Mesenchymal stem cell (in vitro differentiated cells and primary cell): ENCODE results near the gene LPCAT1.

ENCODE experiments used
- DNase-seq: peaks from one replicate; pipeline ENCODE4 v3.0.0-alpha.2; 2013
- H2AFZ ChIP-seq: one replicate; pipeline ENCODE4 v1.6.1; 2013; ENCODE audit warnings: low read depth, mild to moderate bottlenecking, control low read depth, inconsistent platforms, low read length, moderate library complexity
- H2AK5ac ChIP-seq: 2 replicates; pipeline ENCODE4 v1.6.1; 2013; ENCODE audit warnings: low read length, moderate library complexity, mild to moderate bottlenecking, inconsistent platforms; ENCODE audit not compliant: severe bottlenecking
- H2BK120ac ChIP-seq: one replicate; pipeline ENCODE4 v1.6.1; 2013; ENCODE audit warnings: low read depth, mild to moderate bottlenecking, inconsistent platforms, low read length, moderate library complexity
- H2BK12ac ChIP-seq, 2 experiments: one replicate each; pipeline ENCODE4 v1.6.1; 2013; ENCODE audit warnings: inconsistent platforms in 2 of 2, low read length in 2 of 2, mild to moderate bottlenecking in 2 of 2, moderate library complexity in 2 of 2, control low read depth in 1 of 2
- H2BK15ac ChIP-seq: one replicate; pipeline ENCODE4 v1.6.1; 2013; ENCODE audit warnings: mild to moderate bottlenecking, low read depth, inconsistent platforms; ENCODE audit not compliant: poor library complexity, severe bottlenecking
- H2BK5ac ChIP-seq: 2 replicates; pipeline ENCODE4 v1.6.1; 2013; ENCODE audit warnings: low read depth, mild to moderate bottlenecking, low read length, control low read depth, inconsistent platforms; ENCODE audit not compliant: poor library complexity, severe bottlenecking
- H3K14ac ChIP-seq, 2 experiments: one replicate each; pipeline ENCODE4 v1.6.1; 2013; ENCODE audit warnings: inconsistent platforms in 2 of 2, low read length in 2 of 2, control low read depth in 1 of 2, mild to moderate bottlenecking in 1 of 2, moderate library complexity in 1 of 2
- H3K18ac ChIP-seq, 2 experiments: one replicate each; pipeline ENCODE4 v1.6.1; 2013; ENCODE audit warnings: inconsistent platforms in 2 of 2, low read length in 2 of 2, control low read depth in 1 of 2, low read depth in 1 of 2, mild to moderate bottlenecking in 1 of 2
- H3K23ac ChIP-seq, 2 experiments: one replicate each; pipeline ENCODE4 v1.6.1; 2013; ENCODE audit warnings: inconsistent platforms in 2 of 2, low read length in 2 of 2, mild to moderate bottlenecking in 2 of 2, moderate library complexity in 2 of 2, control low read depth in 1 of 2
- H3K27ac ChIP-seq: 2 replicates; pipeline ENCODE4 v1.5.1; 2013; ENCODE audit warnings: mild to moderate bottlenecking, moderate library complexity, low read length, control low read depth, inconsistent platforms; ENCODE audit not compliant: poor library complexity, severe bottlenecking
- H3K27me3 ChIP-seq, 2 experiments: 2 replicates each; pipeline versions ENCODE4 v1.6.1 to v1.7.0; 2013; ENCODE audit warnings: low read length in 2 of 2, mild to moderate bottlenecking in 2 of 2, moderate library complexity in 2 of 2, control low read depth in 1 of 2, inconsistent platforms in 1 of 2; ENCODE audit not compliant: control insufficient read depth in 1 of 2, insufficient read depth in 1 of 2
- H3K36me3 ChIP-seq, 2 experiments: 2 replicates each; pipeline versions ENCODE4 v1.6.1 to v1.7.0; 2013; ENCODE audit warnings: low read length in 2 of 2, control low read depth in 1 of 2, inconsistent platforms in 1 of 2, low read depth in 1 of 2, mild to moderate bottlenecking in 1 of 2; ENCODE audit not compliant: insufficient read depth in 2 of 2, control insufficient read depth in 1 of 2
- H3K4ac ChIP-seq, 2 experiments: one replicate each; pipeline ENCODE4 v1.6.1; 2013; ENCODE audit warnings: inconsistent platforms in 2 of 2, low read length in 2 of 2, mild to moderate bottlenecking in 2 of 2, moderate library complexity in 2 of 2, control low read depth in 1 of 2, low read depth in 1 of 2
- H3K4me1 ChIP-seq: 2 replicates; pipeline ENCODE4 v1.6.1; 2013; ENCODE audit warnings: low read depth, low read length, control low read depth; ENCODE audit not compliant: control insufficient read depth, insufficient read depth
- H3K4me2 ChIP-seq: 2 replicates; pipeline ENCODE4 v1.6.1; 2013; ENCODE audit warnings: low read length, mild to moderate bottlenecking, inconsistent platforms; ENCODE audit not compliant: poor library complexity, severe bottlenecking
- H3K4me3 ChIP-seq, 2 experiments: 2 replicates each; pipeline versions ENCODE4 v1.5.1 to v1.7.0; 2013; ENCODE audit warnings: low read length in 2 of 2, mild to moderate bottlenecking in 2 of 2, control low read depth in 1 of 2, low read depth in 1 of 2; ENCODE audit not compliant: insufficient read depth in 1 of 2
- H3K79me1 ChIP-seq: replicated peaks from 2 replicates; pipeline ENCODE4 v1.6.1; 2013; ENCODE audit warnings: mild to moderate bottlenecking, control low read depth, low read length, inconsistent platforms; ENCODE audit not compliant: poor library complexity, severe bottlenecking
- H3K9ac ChIP-seq: 2 replicates; pipeline ENCODE4 v1.7.0; 2013; ENCODE audit warnings: mild to moderate bottlenecking, low read length, moderate library complexity
- H3K9me3 ChIP-seq: 2 replicates; pipeline ENCODE4 v1.7.0; 2013; ENCODE audit warnings: mild to moderate bottlenecking, low read length; ENCODE audit not compliant: control insufficient read depth
- H4K8ac ChIP-seq: one replicate; pipeline ENCODE4 v1.6.1; 2013; ENCODE audit warnings: inconsistent platforms, mild to moderate bottlenecking, low read length, moderate library complexity
- H4K91ac ChIP-seq: one replicate; pipeline ENCODE4 v1.6.1; 2013; ENCODE audit warnings: mild to moderate bottlenecking, low read length, inconsistent platforms
- WGBS: methylation state at CpG from one replicate; pipeline ENCODE4 v1.1.7; 2013; ENCODE audit warnings: mixed read lengths; 5-methylcytosine and 5-hydroxymethylcytosine counted together

The LPCAT1 gene

DNA sequence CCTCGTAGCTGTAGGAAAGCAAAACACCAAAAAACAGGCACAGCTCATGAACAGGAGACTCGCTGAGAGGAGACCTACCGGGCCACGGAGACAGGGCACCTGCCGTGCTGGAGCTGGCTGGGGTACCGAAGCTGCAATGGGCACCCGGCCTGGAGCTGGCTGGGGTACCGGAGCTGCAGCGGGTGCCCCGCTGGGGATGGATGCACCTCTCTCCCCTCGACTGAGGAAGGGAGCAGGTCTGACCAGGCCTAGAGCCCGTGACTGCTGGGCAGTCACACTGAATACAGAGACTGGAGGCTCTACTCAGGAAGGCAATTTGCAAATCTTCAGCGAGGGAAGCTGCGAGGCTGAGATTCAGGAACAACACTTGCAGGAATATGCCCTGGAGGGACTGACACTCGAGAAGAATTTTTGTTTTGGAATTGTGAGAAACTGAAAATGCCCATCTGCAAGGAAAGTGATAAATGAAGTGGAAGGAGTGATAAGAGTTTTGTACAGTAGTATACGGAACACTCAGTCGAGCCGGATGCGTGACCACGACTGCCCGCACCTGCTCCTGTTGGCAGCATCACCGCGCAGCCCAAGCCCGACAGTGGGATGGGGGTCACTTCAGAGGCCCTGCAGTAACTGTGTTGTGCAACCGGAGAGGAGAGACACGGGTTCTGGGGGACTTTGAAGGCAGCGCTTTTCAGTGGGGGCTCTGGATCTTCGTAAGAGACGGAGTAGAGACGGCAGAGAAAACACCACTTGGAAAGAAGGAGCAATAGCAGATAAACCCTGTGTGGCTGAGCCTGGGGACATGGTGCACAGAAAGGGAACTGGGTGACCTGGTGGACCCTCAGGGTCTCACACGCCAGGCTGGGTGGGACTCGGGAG, 27.9 kb upstream of the LPCAT1 start:
- Histone ChIP-seq H3K27ac (no peak overlapping the region), H2BK5ac (no peak overlapping the region), H3K4me1 (peaks cover 28% of the 10 kb centered on the region), H3K36me3 (no peaks in the 10 kb centered on the region), H3K4ac (no peak overlapping the region), H3K9ac (no peak overlapping the region), H2BK15ac (no peak overlapping the region), H3K9me3 (no peaks in the 10 kb centered on the region), H3K18ac (no peak overlapping the region), H4K8ac (no peak overlapping the region), H4K91ac (no peak overlapping the region), H2AK5ac (no peak overlapping the region), H2BK120ac (no peak overlapping the region), H3K79me1 (no peaks in the 10 kb centered on the region), H2BK12ac (no peak overlapping the region), H3K23ac (no peak overlapping the region), H3K4me3 (peak overlapping the region in 1 of 2 experiments; percentile 40), H3K27me3 (peaks cover 16 to 24% of the 10 kb centered on the region in 2 experiments), H2AFZ (no peak overlapping the region), H3K14ac (no peak overlapping the region), H3K4me2 (no peak overlapping the region)
- 90% methylated on average over 32 of the region's 32 CpGs for whole genome bisulfite sequencing
- DNase-seq, result no peak

DNA sequence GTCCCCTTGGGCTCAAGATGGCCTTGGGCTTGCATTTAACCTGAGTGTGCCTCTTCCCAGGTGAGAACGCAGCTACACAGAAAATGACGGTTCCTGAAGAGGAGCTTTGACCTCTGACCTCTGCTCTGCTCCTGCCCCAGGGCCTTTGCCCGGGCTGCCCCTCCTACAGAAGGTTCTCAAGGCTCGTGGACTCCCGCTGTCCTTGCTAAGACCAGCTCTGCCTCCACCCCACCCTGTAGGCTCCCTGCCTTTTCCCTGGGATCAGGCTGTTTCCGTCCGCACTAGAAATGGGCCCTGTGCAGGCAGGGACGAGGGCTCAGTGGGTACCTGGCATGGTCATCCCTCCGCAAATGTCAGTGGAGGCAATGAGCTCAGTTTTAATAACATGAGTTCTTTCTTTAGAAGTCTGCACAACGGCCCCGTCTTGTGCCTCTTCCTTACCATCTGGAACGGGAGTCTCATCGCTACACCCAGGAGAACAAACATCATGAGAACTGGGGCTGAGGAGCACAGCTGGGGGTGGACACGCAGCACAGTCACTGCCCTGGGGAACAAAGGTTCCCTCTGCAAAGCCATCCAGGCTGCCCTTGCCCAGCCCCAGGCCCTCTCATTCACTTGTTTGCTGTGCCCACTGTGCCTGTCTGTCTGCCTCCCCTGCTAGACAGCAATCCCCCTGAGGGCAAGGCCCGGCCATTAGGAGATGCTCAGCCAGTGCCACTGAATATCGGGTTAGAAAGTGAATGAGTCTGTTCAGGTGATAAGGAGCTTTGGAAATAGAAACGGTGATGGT, 26.7 kb upstream of the LPCAT1 start:
- 89% methylated on average over 16 of the region's 17 CpGs for WGBS

DNA sequence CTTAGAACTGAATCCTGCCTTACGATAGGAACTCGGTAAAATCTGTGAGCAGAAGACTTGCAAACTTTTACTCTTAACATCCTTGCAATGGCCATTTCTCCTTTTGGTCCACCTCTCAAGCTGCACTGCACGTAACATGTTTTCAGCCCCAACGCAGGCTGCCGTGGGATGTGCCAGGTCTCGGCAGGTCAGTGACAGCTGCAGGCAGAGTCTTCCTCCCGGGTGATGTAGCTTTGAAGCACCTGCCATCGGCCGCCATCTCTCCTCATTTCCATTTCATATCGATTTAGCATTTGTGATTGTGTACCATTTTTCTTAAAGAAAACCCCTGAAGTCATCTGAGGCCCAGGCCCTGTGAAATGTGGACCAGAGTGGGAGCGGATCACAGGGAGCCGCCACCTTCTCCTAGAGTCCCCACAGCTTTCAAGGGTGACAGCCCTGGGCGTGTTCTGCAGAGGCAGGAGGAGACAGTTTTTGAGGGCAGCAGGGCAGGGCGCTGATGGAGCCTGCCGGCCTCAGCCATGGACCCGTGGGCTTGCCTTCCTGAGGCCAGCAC, 25.8 kb upstream of the LPCAT1 start:
- Histone ChIP-seq H4K91ac (no peak overlapping the region), H4K8ac (no peak overlapping the region), H3K4me2 (no peak overlapping the region), H2BK15ac (no peak overlapping the region), H3K4ac (no peak overlapping the region), H2BK120ac (no peak overlapping the region), H3K27me3 (peaks cover 20 to 24% of the 10 kb centered on the region in 2 experiments), H3K4me1 (peaks cover 14% of the 10 kb centered on the region), H3K14ac (no peak overlapping the region), H3K18ac (no peak overlapping the region), H3K9ac (no peak overlapping the region), H3K23ac (no peak overlapping the region), H3K27ac (no peak overlapping the region), H2AFZ (no peak overlapping the region), H3K79me1 (no peaks in the 10 kb centered on the region), H2BK5ac (no peak overlapping the region), H3K4me3 (no peak overlapping the region), H3K9me3 (no peaks in the 10 kb centered on the region), H2AK5ac (no peak overlapping the region), H2BK12ac (no peak overlapping the region), H3K36me3 (no peaks in the 10 kb centered on the region)
- DNase-seq, result no peak
- WGBS, result 86% methylated on average over 16 of the region's 16 CpGs

More for the DNA sequence above, 26.7 kb upstream of the LPCAT1 start:
- Histone ChIP-seq H3K4me2 (no peak overlapping the region), H3K27me3 (peaks cover 20 to 24% of the 10 kb centered on the region in 2 experiments), H4K91ac (no peak overlapping the region), H3K14ac (no peak overlapping the region), H4K8ac (no peak overlapping the region), H3K4me3 (no peak overlapping the region), H3K18ac (no peak overlapping the region), H3K4ac (no peak overlapping the region), H2AK5ac (no peak overlapping the region), H3K79me1 (no peaks in the 10 kb centered on the region), H2BK120ac (no peak overlapping the region), H2BK15ac (no peak overlapping the region), H3K36me3 (no peaks in the 10 kb centered on the region), H2BK5ac (no peak overlapping the region), H3K27ac (no peak overlapping the region), H2AFZ (no peak overlapping the region), H3K23ac (no peak overlapping the region), H2BK12ac (no peak overlapping the region), H3K4me1 (peaks cover 20% of the 10 kb centered on the region), H3K9me3 (no peaks in the 10 kb centered on the region), H3K9ac (no peak overlapping the region)
- no peak for DNase-seq
